K562 (cell line): ENCODE data around the gene RSPH10B. TPM values are rescaled to one million over a fixed set of nuclear protein-coding genes. Genes with fewer than 3 reads are reported as not detected.
"Not testable (repeated sequence)": the region's sequence is repeated elsewhere in the genome, so short reads cannot be mapped to it uniquely, and the experiment has no call there.

ENCODE experiments used
- ATAC-seq: fragments of 200-7000 bp; cut with Tn5 transposase; 3 replicates; pipeline ENCODE4 v1.9.1; 2020; ENCODE audit warnings: moderate library complexity
- BruUV-seq: library from RNA; stranded (reverse); fragments of 400-500 nt; replicated peaks from 2 replicates; lab custom pipeline; 2021; lab: Mats Ljungman, UMichigan
- CTCF ChIA-PET: fragments of 300-600 bp; formaldehyde crosslinking; extraction: SDS; loops from one replicate; lab custom pipeline; 2021; ENCODE audit warnings: low intra/inter-chr PET ratio; lab: Yijun Ruan, JAX
- POLR2A ChIA-PET: fragments of 300-600, 350-650 bp; sonication (Branson Sonifier 250); formaldehyde crosslinking; extraction: SDS; loops from one replicate; lab custom pipeline; 2021; ENCODE audit warnings: antibody characterized with exemption, inconsistent platforms; lab: Yijun Ruan, JAX
- DNase-seq, 4 experiments: peaks; one replicate each; pipeline versions ENCODE4 v3.0.0 to v3.0.0-alpha.2; 2011 to 2018; ENCODE audit warnings: low spot score in 3 of 4, mixed read lengths in 3 of 4; ENCODE audit errors: extremely low read depth in 1 of 4
- FAIRE-seq: peaks from 2 replicates; lab custom pipeline; 2011; peaks lifted over from hg19 to GRCh38; lab: Jason Lieb, UNC
- H2AFZ ChIP-seq: 2 replicates; pipeline ENCODE4 v1.6.0; 2011; ENCODE audit warnings: low read depth, low read length, control low read depth, inconsistent platforms
- H3K27ac ChIP-seq: fragments of 200-600 bp; 3 replicates; pipeline ENCODE4 v1.8.0; 2011; ENCODE audit warnings: low read depth, mild to moderate bottlenecking, control low read depth, inconsistent platforms, low read length, moderate library complexity, mixed read lengths; ENCODE audit errors: extremely low read depth
- H3K27me3 ChIP-seq, 2 experiments: fragments of 300-600 bp in 1 of 2; 2 replicates in 1 of 2; 3 replicates in 1 of 2; pipeline versions ENCODE4 v1.6.0 to v1.8.0; 2011; ENCODE audit warnings: inconsistent platforms in 2 of 2, low read length in 2 of 2, mild to moderate bottlenecking in 1 of 2, mixed read lengths in 1 of 2, moderate library complexity in 1 of 2; ENCODE audit not compliant: control insufficient read depth in 2 of 2, insufficient read depth in 2 of 2
- H3K36me3 ChIP-seq: fragments of 300-600 bp; 3 replicates; pipeline ENCODE4 v1.8.0; 2011; ENCODE audit warnings: mild to moderate bottlenecking, low read length, inconsistent platforms; ENCODE audit not compliant: control insufficient read depth, insufficient read depth
- H3K4me1 ChIP-seq, 2 experiments: fragments of 200-600 bp in 1 of 2; replicated peaks in 1 of 2; 2 replicates in 1 of 2; 3 replicates in 1 of 2; pipeline versions ENCODE4 v1.5.1 to v1.8.0; 2011; ENCODE audit warnings: inconsistent platforms in 2 of 2, low read length in 2 of 2, mild to moderate bottlenecking in 1 of 2, mixed read lengths in 1 of 2, moderate library complexity in 1 of 2; ENCODE audit not compliant: control insufficient read depth in 2 of 2, insufficient read depth in 2 of 2
- H3K4me2 ChIP-seq: 2 replicates; pipeline ENCODE4 v1.6.1; 2011; ENCODE audit warnings: low read length, control low read depth, inconsistent platforms, mixed read lengths; ENCODE audit not compliant: insufficient read depth
- H3K4me3 ChIP-seq: fragments of 200-600 bp; sonication (generic), shearing (Covaris generic); 2 replicates; pipeline ENCODE4 v1.5.1; 2016; ENCODE audit warnings: control low read depth, inconsistent platforms
- H3K79me2 ChIP-seq: fragments of 200-600 bp; 3 replicates; pipeline ENCODE4 v1.8.0; 2011; ENCODE audit warnings: low read length, inconsistent platforms; ENCODE audit not compliant: control insufficient read depth, insufficient read depth
- H3K9ac ChIP-seq, 2 experiments: 2 replicates each; pipeline versions ENCODE4 v1.6.0 to v1.6.1; 2011; ENCODE audit warnings: low read depth in 2 of 2, low read length in 2 of 2, control low read depth in 1 of 2, inconsistent platforms in 1 of 2, mild to moderate bottlenecking in 1 of 2, mixed read lengths in 1 of 2; ENCODE audit not compliant: insufficient read depth in 1 of 2
- H3K9me1 ChIP-seq: one replicate; pipeline ENCODE4 v1.6.0; 2011; ENCODE audit warnings: inconsistent platforms, mild to moderate bottlenecking, low read length, moderate library complexity; ENCODE audit not compliant: control insufficient read depth, insufficient read depth
- H3K9me3 ChIP-seq: replicated peaks from 2 replicates; pipeline ENCODE4 v1.5.1; 2011; ENCODE audit warnings: low read depth, low read length, inconsistent platforms; ENCODE audit not compliant: control insufficient read depth, insufficient read depth
- H4K20me1 ChIP-seq: replicated peaks from 2 replicates; pipeline ENCODE4 v1.6.1; 2011; ENCODE audit warnings: low read length, inconsistent platforms, mixed read lengths; ENCODE audit not compliant: control insufficient read depth, insufficient read depth
- ARID2 ChIP-seq: fragments of 450-650 bp; IDR thresholded peaks from 2 replicates; pipeline ENCODE4 v1.6.1; 2017; ENCODE audit warnings: antibody characterized with exemption, mild to moderate bottlenecking
- CC2D1A ChIP-seq: fragments of 450-650 bp; IDR thresholded peaks from 2 replicates; pipeline ENCODE4 v1.6.1; 2017; ENCODE audit warnings: mild to moderate bottlenecking
- KLF16 ChIP-seq: IDR thresholded peaks from 2 replicates; pipeline ENCODE4 v1.6.1; 2016; ENCODE audit warnings: antibody characterized with exemption
- SMC3 ChIP-seq: conservative IDR thresholded peaks from 2 replicates; pipeline ENCODE4 v1.6.1; 2011; ENCODE audit warnings: low read depth, low read length, improper control_type of control experiment; ENCODE audit not compliant: insufficient read depth
- ZNF384 ChIP-seq: IDR thresholded peaks from 2 replicates; pipeline ENCODE4 v1.6.1; 2012; ENCODE audit warnings: low read depth, low read length, improper control_type of control experiment
- ZNF512 ChIP-seq: IDR thresholded peaks from 2 replicates; pipeline ENCODE4 v1.6.1; 2016; ENCODE audit warnings: missing genetic modification characterization, missing compliant biosample characterization
- ZNF778 ChIP-seq: fragments of 450-650 bp; formaldehyde crosslinking; IDR thresholded peaks from 2 replicates; pipeline ENCODE4 v1.4.0; 2020; ENCODE audit warnings: mild to moderate bottlenecking, moderate library complexity
- WGBS: fragments of 100-300 bp; shearing (Covaris generic); methylation state at CpG from one replicate; pipeline ENCODE4 v1.1.6; 2016; ENCODE audit warnings: low coverage, mixed read lengths; ENCODE audit not compliant: insufficient coverage; ENCODE audit errors: missing lambda C conversion rate; 5-methylcytosine and 5-hydroxymethylcytosine counted together
- in situ Hi-C: fragments of 300-500 bp; cut with MboI; formaldehyde crosslinking; loops from 4 replicates; pipeline ENCODE4 v1.15.0; 2018; ENCODE audit warnings: inconsistent platforms, mixed read lengths
- intact Hi-C: fragments of 100-400 bp; cut with micrococcal nuclease; formaldehyde crosslinking; loops from 2 replicates; pipeline ENCODE4 v1.14.2; 2022
- polyA plus RNA-seq, 8 experiments: library from polyadenylated mRNA; depleted of rRNA in 4 of 8; stranded (reverse) in 5 of 8; unstranded in 3 of 8; fragments of >200 nt; fragmentation: Nextera tagmentation in 2 of 8; fragmentation: Illumina TruSeq in 1 of 8; extraction: Ambion mirVana in 2 of 8; extraction: Trizol in 1 of 8; gene quantifications; 2 replicates each; pipeline versions ENCODE4 v1.2.1 to v1.2.3, GENCODE V29; 2011 to 2014; ENCODE audit warnings: inconsistent platforms in 1 of 8, missing spikeins in 1 of 8
- total RNA-seq, 7 experiments: library from RNA; depleted of rRNA in 6 of 7; stranded (reverse); fragments of >200 nt in 6 of 7; fragmentation: Illumina TruSeq in 2 of 7; extraction: Trizol in 2 of 7; gene quantifications; 2 replicates each; pipeline versions ENCODE4 v1.2.1 to v1.2.3, GENCODE V29; 2011 to 2021; ENCODE audit warnings: low replicate concordance in 1 of 7

The RSPH10B gene
- total and polyA plus RNA-seq, 9 of the 15 experiments (the other 6 are each of a cell fraction or from before 2014, with no cell fraction given): 0.01 to 0.09 TPM; not detected in 7

GRCh38 chr7:5997210-5997808 lies 26.8 kb upstream of the RSPH10B start (continued):
- 0 out of 2 replicates have a peak, but pooled peaks have one; percentile 6 for TF ChIP-seq KLF16
- peak; percentile 99 for TF ChIP-seq ZNF384
- 0 out of 2 replicates have a peak, but pooled peaks have one; percentile 50 for TF ChIP-seq CC2D1A
- no peak for TF ChIP-seq ZNF512 (tag)
- no peak for TF ChIP-seq ZNF778 (CRISPR knock-in tag)
- TF ChIP-seq ARID2: peak; percentile 79
- TF ChIP-seq SMC3: peak; percentile 65

- in situ Hi-C loops: loop anchor here (25.0 kb wide), 1 partner anchor 125 kb away; no protein-coding TSS in a partner anchor
- H3K9me1 ChIP-seq, FAIRE-seq, H3K27me3 ChIP-seq, H3K4me3 ChIP-seq, POLR2A ChIA-PET, H3K4me2 ChIP-seq, intact Hi-C loops, H4K20me1 ChIP-seq, DNase-seq, H3K27ac ChIP-seq, H2AFZ ChIP-seq, ATAC-seq, CTCF ChIA-PET, H3K9me3 ChIP-seq, H3K79me2 ChIP-seq, H3K9ac ChIP-seq, H3K4me1 ChIP-seq: not testable (repeated sequence)
- H3K36me3 ChIP-seq: peaks cover 32% of the 10 kb centered on the region; the same call in 2 of the 3 replicates
- WGBS: 94% methylated on average over 15 of the region's 15 CpGs
- TSS peak; percentile 51 for BruUV-seq
Measured at GRCh38 chr7:5987061-5987460, 16.6 kb upstream of the RSPH10B start.

GRCh38 chr7:5979680-5980314 lies 9.3 kb upstream of the RSPH10B start:
- H3K27ac ChIP-seq, H2AFZ ChIP-seq, H3K4me2 ChIP-seq, H3K4me1 ChIP-seq, POLR2A ChIA-PET, intact Hi-C loops, H3K79me2 ChIP-seq, H4K20me1 ChIP-seq, H3K36me3 ChIP-seq, H3K27me3 ChIP-seq, H3K9me3 ChIP-seq, H3K9ac ChIP-seq, DNase-seq, H3K9me1 ChIP-seq, FAIRE-seq, ATAC-seq, H3K4me3 ChIP-seq: not testable (repeated sequence)
- 88% methylated on average over 1 of the region's 12 CpGs for WGBS
- CTCF ChIA-PET: interaction anchor here (0.6 kb wide), 1 partner anchor 1277 kb away, joined by 4 read pairs; no protein-coding TSS in a partner anchor
- TSS peak; percentile 41 for BruUV-seq
- in situ Hi-C loops: loop anchor here (5.0 to 25.0 kb wide), 2 partner anchors 117 to 763 kb away; no protein-coding TSS in a partner anchor
